Activated CD4-positive, CD25-positive, alpha-beta regulatory T cell treated with anti-CD3 and anti-CD28 coated beads, Interleukin-2, amount 50 U/mL, for 16 hours (primary cell): ENCODE data around the gene FAM110A.
"Not testable (repeated sequence)": the region's sequence is repeated elsewhere in the genome, so short reads cannot be mapped to it uniquely, and the experiment has no call there.

Experiments used
- DNase-seq: peaks from one replicate; pipeline ENCODE4 v3.0.0-alpha.2; 2020; ENCODE audit warnings: low read depth, low spot score

FAM110A gene

DNA sequence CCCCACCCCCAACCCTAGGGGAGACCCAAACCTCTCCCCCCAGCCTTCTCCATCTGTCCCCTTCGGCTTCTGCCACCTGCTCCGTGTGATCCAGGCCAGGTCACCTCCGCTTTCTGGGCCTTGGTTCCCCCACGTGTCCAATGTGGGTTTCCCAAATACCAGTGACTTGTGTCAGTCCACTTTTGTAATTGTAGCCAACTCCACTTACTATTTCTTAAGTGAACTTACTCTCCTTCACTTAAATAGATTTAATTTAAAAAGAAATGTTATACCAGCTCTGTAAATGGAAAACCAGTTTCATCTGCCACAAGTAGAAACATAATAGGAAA is 10.0 kb upstream of the FAM110A start:
- DNase-seq = no peak

DNA sequence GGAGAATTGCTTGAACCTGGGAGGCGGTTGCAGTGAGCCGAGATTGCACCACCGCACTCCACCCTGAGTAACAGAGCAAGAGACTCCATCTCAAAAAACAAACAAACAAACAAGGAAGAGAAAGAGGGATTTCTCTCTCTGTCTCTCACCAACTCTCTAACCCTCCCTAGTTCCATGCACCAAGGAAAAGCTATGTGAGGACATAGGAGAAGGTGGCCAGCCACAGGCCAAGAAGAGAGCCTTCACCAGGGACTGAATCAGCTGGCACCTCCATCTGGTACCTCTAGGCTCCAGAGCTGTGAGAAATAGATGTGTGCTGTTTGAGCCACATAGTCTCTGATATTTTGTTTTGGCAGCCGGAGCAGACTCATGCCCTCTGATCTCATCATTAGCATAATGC is 9.0 kb upstream of the FAM110A start:
- no peak for DNase-seq

DNA sequence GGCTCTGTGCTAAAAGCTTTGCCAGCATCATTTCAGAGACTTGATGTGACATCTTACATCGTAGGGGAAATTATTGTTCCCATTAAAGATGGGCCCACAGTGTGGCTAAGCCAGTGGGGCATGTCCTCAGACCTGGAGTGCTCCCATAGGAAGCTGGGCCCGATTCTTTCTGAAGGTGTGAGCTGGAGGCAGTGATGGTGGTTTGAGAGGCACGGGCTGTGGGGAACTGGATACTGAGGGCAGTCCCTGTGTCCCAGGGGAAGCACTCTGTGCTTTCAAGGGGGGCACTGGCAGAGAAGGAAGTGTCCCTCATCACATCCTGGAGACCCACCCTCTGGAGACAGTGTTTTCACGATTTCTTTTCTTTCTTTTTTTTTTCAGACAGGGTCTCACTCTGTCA is 8.6 kb upstream of the FAM110A start:
- no peak for DNase-seq

GRCh38 chr20:825710-826421 is 7.6 kb upstream of the FAM110A start:
- no peak for DNase-seq

DNA sequence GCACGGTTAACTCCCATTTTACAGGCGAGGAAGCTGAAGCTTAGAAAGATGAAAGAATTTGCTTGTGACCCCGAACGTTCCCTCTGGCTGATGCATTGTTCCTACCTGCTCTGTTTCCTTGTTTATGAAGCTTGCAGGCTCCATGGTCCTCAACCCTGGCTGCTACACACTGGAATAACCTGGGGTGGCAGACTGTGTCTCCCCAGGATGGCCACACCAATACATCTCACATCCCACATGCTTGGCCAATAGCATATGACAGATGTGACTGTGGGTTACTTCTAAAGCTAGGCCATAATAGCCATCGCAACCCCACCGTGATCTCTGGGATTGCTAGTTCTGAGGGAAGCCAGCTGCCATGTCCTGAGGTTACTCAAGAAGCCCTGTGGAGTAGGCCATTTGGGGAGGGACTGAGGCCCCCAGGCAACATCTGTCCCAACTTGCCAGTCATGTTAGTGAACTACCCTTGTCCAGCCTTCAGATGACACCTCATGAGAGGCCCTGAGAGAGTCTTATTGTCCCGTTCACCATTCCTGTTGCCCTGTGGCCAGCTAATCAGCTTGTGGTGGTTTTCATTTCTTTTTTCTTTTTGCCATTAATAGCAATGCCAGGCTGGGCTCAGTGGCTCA is 6.7 kb upstream of the FAM110A start:
- DNase-seq = no peak

DNA sequence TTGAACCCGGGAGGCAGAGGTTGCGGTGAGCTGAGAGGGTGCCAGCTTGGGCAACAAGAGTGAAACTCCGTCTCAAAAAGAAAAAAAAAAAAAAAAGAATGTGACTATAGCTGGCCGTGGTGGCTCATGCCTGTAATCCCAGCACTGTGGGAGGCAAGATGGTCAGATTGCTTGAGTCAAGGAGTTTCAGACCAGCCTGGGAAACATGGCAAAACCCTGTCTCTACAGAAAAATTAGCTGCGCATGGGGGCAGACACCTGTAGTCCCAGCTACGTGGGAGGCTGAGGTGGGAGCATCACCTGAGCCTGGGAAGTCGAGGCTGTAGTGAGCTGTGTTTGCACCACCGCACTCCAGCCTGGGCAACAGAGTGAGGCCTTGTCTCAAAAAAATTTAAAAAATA is 5.5 kb upstream of the FAM110A start:
- DNase-seq = not testable (repeated sequence)

DNA sequence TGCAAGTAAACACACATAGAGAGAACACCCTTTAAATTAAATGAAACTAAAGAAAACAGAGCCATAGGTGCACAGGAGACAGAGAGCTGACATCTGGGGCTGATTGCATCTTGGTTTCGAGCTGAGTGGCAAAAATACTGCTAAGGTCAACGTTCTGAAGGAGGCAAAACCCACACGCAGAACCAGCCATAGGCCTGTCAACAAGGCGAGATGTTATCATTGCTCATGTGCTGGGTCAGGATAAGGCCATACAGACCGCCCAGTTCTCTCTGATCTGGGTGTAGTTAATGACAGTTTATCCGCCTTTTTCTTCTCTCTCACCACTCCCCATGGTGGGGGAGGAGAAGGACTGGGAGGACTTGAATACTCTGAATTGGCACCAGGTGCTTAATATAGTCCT is 4.5 kb upstream of the FAM110A start:
- no peak for DNase-seq

- DNase-seq = no peak
These were observed 4.0 kb upstream of the FAM110A start for GRCh38 chr20:829551-829950.

DNA sequence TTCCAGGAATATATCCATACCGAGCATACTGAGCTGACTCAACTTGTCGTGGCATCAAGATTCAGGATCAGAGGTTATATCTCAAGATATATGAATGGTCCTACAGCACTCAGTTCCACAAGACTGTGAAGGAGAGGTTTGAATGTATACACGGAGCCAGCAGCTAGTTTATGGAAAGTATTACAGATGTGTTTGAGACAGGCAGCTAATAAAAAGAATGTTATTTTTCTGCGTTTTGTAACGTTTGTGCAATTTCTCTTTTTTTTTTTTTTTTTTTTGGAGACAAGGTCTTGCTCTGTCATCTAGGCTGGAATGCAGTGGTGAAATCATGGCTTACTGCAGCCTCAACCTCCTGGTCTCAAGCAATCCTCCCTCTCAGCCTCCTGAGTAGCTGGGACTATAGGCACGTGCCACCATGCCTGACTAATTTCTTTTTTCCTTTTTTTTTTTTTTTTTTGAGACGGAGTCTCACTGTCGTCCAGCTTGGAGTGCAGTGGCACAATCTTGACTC is 3.4 kb upstream of the FAM110A start:
- no peak for DNase-seq

DNA sequence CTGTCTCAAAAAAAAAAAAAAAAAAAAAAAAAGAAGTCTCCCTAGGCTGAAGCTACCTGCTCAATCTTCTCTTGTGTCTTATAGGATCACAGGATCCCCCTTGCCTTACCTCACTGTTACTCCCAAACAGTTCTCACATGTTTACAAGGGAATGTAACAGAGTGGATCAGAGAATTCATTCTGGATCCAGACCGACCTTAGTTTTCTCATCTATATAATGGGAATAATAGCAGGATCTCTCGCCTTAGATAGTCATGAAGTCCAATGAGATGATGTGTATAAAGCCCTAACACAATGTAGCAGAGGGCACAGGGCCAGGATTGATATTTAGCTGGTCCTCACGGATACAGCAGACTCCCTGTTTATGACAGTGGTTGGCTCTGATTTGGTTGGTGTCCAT is 2.3 kb upstream of the FAM110A start:
- no peak for DNase-seq

DNA sequence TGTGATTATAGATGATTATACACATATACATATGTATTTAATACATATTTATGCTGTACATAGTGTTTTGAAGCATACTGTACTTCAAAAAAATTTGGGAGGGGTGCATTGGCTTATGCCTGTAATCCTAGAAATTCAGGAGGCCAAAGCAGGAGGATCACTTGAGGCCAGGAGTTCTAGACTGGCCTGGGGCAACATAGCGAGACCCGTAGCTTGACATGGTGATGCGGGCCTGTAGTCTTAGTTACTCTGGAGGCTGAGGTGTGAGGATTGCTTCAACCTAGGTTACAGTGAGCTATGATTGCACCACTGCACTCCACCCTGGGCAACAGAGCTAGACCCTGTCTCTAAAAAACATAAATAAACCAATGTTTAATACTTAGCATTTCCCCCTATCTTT is 1.6 kb upstream of the FAM110A start:
- no peak for DNase-seq

GRCh38 chr20:833121-833449 is 430 bp upstream of the FAM110A start:
- DNase-seq = no peak

DNA sequence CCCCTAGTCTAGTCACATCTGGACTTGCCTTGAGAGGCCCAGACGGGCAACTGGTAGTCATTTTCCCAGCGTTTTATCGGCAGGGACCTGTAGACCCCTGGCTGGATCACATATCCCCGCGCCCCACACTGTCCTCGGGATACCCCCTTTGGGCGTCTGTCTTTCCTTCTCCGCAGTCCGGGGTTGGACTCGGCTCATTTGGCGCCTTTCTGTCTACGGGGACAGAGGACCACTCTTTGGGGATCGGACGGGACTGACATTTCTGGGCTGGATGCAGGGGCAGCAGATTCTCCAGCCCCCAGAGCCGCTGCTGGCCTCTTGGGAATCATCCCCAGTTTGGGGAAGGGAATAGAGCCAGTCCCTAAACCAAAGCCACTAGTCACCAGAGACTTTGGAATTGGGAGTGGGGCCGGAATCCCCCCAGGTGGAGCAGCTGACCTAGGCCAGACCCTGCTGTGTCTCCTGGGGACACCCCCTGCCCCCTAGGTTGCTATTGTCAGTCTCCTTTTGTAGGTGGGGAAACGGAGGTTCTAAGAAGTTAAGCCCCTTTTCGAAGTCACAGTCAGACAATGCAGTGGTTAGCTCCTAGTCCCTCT is 734 bp downstream of the FAM110A start:
- no peak for DNase-seq

DNA sequence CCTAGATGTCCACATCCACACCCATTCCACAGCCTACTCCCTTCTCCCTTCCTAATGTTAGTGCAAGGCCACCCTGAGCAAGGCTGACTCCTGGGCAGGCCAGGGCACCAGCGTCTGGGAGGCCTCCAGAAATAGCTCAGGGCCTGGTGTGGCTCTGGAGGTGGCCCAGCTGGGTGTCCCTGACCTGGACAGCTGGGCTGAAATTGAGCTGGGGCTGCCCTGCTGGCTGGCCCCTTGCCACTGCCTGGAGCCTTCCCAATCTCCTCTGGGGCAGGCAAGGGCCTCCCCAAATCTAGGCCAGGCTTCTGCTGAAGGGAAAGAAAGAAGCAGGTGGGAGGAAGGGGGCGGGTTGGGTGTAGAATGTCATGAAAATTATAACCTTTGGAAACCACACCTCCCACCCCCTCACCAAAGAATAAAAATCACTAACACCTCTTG is 2.1 kb downstream of the FAM110A start:
- DNase-seq = no peak

DNA sequence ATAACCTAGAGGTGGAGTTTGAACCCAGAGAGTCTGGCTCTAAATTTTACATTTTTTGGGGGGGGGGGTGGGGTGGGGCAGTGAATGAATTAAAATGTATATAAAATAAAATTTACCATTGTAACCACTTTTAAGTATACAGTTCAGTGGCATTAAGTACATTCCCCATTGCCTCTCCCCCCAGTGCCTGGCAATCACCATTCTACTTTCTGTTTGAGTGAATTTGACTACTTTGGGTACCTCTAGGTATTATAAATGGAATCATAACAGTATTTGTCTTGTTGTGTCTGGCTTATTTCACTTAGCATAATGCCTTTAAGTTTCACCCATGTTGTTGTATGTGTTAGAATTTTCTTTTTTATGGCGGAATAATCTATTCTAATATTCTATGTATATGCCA is 2.7 kb downstream of the FAM110A start:
- DNase-seq = no peak

DNA sequence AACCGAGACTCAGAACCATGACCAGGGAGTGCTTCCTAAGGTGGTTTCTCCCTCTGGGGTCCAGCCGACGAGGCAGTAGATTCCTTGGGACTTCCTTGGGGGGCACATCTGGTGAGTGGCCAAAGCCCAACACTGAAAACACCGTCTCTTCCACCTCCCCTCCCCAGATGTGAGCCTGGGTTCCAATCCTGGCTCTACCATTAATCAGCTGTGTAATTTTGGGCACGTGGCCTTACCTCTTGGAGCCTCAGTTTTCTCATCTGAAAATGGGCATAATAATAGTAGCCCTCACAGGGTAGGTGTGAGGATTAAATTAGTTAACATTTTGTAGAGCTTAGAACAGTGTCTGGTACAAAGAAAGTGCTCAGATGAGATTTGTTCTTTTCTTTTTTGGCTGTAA is 5.5 kb downstream of the FAM110A start:
- no peak for DNase-seq

- DNase-seq = no peak
These were observed 6.1 kb downstream of the FAM110A start for GRCh38 chr20:839626-840025.

- DNase-seq = no peak
These were observed 7.0 kb downstream of the FAM110A start for GRCh38 chr20:840503-840857.

DNA sequence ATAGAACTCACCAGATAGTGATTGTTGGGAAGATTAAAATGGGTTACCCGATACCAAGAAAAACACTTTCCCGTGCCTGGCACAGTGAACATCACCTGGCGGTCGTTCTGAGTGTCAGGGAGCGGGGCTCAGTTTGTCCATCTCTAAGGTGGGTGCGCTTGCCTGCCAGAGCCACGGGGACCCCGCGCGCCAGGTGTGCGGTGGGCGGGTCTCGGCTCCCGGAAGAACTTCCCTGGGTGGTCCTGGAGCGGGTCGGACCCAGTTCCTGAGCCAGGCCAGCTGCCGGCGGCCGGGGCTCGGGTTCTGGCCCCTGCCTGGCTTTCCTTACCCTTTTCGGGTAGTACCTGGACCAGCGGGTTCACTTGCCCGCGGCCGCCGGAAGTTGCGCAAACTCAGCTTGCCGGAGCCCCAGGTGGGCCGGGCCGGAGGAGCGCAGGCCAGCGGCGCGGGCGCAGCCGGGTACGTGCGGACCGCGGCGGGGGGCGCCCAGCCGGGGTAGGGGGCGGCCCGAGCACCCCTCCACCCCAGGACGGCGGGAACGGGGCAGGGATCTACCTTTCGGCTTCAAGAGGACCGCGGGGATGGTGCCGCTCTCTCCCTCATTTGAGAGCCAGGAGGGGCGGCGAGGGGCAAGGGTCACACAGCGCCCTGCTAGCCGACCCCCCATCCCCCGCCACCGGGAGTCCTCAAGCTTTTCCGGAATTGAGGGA is 7.5 kb downstream of the FAM110A start:
- no peak for DNase-seq

GRCh38 chr20:841568-842546 is 8.3 kb downstream of the FAM110A start:
- no peak for DNase-seq

GRCh38 chr20:842547-842940 is 9.0 kb downstream of the FAM110A start:
- no peak for DNase-seq

- no peak for DNase-seq
These were observed 10.4 kb downstream of the FAM110A start for GRCh38 chr20:843912-844311.
